NCI-H1694 treated with DMSO at 0.1 percent for 48 hours (cell line): ENCODE results near the gene AOAH.

Source experiments
- DNase-seq: peaks from one replicate; lab custom pipeline; 2025; lab: John Stamatoyannopoulos, UW

Gene AOAH

DNA sequence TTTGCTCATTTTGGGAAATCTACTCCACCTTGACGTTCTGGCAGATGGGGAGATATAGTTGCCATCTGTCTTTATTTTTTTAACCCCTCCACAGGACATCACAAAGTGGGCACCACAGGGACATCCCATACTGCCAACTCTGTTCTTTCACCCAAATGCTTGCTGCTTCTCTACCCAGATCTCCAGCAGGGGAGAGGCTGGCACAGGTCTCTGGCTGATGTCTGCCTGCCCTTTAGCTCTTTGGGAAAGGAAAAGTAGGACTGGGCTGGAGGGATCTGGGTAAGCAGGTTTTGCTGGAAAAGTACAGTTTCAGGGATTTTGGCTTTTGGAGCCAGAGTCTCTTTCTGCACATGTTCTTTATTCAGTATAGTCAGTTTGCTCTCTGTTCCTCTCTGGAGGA is 178.0 kb downstream of the AOAH start:
- peak; percentile 73 for DNase-seq

DNA sequence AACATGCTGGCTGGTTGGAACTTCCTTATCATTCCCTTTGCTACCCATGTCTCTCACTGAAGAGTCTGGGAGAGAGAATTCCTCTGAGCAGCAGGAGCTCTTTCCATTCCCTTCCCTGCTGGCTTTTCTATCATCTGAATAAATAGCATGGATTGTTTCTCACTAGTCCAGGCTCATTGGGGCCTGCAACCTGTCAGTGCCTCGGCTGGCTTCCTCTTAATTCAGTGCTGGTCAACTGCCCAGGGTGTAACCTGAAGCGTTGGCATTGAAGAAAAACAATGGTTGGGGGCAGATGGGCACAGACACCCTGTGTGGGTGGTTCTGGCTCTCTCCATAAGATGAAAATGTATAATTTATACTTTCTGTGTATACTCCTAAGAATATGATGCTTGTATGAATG is 179.0 kb downstream of the AOAH start:
- DNase-seq, result peak; percentile 26

DNA sequence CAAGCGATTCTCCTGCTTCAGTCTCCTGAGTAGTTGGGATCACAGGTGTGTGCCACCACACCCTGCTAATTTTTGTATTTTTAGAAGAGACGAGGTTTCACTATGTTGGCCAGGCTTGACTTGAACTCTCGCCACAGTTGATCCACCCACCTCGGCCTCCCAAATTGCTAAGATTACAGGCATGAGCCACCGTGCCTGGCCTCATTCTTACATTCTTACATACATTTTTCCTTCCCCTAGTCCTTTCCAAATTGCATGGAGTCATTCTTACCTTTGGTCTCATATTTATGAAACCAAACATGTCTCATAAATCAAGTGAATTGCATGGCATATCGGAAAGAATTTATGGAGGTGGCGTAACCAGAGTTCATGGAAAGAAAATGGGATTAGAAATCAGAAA is 186.2 kb downstream of the AOAH start:
- no peak for DNase-seq

DNA sequence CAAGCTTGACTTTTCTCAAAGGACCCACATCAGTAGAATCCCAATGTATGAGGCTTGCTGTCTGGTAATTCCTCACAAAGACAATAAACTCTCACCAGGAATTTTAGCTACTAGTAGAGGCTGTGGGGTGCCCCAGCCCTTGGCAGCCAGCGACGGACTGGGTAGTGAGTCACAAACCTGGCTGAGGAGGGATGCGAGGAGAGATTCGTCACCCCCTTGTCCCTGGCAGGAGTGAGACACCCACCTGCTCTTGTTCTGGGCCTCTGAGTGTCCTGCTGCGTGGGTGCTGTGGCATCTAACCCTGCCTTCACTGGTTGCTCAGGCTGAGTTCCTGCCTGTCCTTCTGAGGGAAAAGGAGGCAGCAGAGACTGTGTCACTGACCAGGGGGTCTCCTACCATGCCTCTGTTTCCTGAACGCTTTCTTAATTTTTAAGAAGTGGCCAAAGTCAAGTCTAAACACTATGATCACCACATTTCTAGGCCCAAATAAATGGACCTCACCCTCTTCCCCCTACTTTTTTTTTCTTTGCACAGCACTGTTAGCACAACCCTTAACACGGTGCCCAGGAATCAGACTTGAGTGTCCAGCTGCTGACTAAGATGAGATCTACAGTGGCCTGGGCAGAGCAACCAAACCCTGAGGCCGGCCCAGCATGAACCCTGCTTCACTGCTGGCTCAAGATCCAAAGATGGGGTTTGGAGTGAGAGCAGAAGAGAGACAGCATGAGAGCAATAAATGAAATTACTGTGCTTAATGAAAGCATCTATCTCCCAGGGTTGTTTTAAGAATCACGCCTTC is 188.2 kb downstream of the AOAH start:
- DNase-seq, result no peak

DNA sequence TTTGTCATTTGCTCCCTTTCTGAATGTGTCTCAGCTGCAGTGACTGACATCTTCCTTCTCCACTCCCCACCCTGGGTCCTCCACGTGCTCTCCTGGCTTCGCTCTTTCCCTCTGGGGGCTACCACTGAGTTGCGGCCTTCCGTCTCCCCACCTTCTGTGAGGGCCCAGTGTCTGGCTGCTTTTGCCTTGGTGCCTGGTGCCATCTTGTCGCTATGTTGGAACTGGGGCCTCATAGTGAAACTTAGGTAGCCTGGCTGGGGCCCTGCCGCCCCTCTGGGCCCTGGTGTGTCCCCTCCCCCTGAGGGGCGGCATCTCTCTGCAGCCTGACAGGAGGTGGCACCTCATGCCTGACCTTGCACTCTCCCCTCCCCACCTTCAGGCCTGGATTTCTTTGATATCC is 190.6 kb downstream of the AOAH start:
- no peak for DNase-seq

DNA sequence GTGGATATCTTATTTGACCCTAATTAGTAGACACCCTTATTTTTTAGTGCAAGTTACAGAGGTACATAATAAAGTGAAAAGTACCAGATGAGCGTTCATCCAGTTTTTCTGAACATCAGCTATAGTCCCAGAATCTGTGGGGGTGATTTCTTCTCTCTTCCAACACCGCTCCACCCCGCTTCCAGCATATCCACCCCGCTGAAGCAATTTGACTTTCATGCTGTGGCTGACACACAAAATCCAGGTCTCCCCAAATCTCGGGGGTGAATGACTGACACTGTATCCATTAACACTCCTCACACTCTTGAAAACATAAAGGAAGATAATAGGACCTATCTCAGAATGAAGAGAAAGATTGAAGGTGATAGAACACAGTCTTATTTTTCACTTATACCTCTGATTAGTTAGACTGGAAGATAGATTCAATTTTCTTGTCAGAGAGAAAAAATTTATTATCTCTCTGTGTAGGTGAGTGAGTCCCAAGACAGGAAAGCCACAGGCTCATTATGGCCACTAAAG is 191.3 kb downstream of the AOAH start:
- DNase-seq, result no peak

DNA sequence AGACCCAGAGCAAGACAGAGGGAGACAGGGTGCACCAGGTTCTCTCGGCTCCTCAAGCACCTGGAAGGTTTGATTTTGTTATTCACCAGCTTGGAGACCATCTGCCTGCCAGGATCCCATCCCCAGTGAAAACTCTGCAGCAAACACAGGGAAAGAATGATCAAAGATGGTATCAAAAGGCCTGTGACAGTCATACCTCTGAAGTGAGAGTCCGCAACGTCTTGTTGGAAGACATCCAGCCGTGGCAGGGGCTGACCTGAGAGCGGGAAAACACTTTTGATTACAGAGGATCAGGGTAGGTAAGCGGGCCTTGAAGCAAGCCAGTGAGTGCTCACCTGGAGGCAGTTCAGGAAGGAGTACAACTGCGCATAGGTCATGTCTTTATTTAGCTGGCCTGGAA is 192.3 kb downstream of the AOAH start:
- no peak for DNase-seq

DNA sequence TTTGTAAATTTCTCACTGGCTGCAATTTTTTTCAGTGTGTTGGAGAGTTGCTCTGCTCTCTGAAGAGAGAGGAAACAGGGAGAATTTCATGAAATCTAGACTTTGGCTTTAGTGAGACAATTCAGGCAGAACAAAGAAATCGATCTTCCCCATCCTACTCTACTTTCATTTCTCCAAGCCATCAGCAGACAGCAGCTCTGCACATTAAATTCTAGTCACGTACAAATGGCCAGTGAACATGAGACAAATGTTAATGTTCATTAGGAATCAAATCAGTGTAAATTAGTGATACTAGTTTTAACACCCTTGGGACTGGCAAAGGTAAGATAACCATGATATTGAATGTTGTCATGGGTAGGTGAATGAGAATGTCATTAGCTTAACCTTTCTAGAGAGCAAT is 193.8 kb downstream of the AOAH start:
- no peak for DNase-seq

DNA sequence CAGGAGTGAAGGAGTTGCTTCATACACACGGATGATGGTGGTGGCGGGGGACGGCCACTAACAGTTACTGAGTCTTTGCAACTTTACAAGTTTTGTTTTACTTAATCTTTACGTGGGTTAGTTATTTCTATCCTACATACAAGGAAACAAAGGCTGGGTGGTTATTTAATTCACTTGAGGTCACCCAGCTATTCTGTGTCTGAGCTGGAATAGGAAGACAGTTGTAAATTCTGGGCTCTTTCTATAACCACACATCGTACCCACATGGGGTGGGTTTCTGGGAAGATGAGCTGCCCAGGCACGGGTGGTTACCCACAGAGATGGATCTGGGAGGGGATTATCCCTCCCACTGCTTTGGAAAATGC is 196.8 kb downstream of the AOAH start:
- no peak for DNase-seq

DNA sequence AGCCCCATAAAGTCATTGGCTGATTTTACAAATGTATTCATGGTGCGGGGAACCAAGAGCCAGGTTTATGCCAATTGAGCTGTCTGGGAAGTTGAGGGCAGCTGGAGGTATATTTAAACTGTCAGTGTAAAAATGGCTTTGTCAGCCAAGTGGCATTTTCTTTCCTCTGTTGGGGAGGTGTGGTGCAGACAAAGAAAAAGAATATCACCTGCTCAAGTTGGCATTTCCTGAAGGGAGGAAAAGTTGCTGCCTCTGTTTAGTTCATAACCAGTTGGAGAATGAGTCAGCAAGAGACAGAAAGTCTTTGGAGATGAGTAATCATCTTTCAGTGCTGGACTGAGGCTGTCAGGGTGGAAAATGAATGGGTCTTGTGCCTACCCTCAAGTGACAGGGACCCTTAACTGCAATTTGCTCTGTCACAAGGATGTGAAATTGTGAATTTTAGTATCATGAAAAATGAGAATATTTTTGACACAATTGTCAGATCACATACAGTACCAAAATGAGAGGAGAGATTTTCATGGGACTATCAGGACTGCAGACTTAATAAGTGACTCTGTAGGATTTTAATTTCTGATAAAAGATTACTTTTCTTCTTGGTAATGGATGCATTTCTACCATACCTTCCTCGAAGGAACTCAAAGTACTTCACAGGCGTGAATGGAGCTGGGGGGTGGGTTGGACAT is 197.3 kb downstream of the AOAH start:
- DNase-seq, result no peak

DNA sequence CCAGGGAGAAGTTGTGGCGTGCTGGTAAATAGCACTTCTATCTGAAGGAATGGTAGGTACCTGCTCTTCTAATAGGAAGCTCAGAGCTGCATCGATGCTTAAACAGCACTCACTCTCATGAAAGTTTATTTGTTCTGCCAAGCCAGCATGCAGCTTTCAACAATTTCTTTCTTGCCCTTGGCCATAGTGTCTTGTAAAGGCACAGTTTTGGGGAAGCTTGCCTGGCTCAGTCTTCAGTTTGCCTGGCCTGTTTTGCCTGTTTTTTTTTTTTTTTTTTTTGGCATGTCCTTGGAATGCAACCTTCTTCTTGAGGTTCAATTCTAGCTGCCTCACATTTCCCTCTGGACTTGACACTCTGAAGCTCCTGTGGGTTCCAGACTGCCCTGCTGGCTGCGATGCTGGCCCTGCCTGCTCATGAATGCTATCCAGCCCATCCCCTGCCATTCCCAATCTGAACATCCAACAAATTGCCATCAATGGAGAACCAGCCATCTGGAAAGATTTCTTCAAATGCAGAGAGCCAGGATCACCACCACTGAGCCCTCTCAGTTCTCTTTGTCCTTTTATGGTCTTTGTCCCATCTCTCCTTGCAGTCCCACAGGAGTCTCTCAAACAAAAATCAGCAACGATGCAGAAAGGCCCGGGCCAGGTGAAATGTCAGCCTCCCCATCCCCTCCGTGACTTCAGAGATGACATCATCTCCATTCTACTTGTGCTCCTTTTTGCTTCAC is 200.8 kb downstream of the AOAH start:
- no peak for DNase-seq

DNA sequence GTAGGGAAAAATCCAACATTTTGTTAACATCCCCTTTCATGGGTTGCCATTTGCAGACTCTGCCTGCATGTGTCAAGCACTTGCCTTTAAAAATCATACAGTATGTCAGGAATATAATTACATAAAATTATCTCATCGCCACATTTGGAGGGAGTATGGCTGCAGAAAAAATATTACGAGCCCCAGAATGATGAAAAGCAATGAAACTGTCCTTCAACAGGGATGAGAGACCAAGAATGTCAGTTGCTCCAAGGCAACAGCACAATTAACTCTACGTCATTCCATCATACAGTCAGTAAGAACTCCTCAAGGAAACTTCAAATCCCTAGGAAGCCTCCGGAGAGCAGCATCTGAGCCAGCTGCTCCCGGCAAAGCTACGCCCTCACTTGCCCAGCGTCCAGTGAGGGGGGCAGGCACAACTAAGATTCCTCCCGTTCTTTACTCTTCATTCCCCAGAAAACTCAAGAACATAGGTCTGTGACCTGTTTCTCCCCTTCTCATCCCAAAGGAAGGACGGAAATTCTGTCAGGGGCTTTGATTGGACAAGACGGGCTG is 201.8 kb downstream of the AOAH start:
- no peak for DNase-seq

DNA sequence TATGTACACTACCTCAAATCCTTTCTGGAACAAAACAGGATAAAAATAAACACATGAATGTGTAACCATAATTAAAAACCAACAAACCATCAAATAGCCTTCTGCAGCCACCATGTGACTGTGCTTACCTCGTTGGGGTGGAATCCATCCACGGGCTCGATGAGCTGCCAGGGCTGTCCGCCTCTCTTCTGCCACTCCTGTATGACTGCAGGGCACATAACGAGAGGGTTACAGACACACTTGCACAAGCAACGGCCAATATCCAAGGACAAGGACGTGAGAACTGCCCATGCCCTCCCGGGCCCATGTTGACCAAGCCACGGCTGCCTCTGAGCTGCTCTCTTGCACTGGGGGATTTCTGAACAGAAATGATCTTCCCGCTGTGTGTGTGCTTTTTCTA is 202.4 kb downstream of the AOAH start:
- DNase-seq, result no peak

DNA sequence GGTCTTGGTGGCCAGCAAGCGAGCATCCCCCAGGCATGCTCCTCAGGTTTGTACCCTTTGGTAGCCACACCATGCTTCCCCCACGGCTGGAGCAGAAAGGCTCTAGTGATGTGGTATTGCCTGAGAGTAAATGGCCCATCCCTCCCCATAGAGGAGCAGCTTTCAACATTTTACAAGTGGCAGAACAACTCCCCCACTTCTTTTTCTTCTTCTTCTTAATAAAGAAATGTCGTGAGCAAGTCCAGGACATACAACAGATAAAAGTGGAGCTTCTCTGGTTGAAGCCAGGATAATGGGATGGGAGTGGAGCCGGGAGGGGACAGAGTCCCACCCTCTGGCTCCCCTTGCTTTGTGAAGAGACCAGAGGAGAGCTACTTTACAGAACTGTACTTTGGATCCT is 203.2 kb downstream of the AOAH start:
- no peak for DNase-seq

DNA sequence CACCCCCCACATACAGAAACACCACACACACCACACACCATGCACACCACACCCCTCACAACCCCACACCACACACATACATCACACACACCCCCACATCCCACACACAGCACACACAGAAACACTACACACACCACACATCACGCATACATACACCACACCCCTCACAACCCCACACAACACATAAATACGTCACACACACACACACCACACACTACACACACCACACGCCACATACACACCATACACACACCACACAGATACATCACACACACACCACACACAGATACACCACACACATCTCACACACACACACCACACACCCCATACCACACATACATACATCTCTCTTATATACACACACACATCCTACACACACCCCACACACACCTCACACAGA is 208.4 kb downstream of the AOAH start:
- no peak for DNase-seq

DNA sequence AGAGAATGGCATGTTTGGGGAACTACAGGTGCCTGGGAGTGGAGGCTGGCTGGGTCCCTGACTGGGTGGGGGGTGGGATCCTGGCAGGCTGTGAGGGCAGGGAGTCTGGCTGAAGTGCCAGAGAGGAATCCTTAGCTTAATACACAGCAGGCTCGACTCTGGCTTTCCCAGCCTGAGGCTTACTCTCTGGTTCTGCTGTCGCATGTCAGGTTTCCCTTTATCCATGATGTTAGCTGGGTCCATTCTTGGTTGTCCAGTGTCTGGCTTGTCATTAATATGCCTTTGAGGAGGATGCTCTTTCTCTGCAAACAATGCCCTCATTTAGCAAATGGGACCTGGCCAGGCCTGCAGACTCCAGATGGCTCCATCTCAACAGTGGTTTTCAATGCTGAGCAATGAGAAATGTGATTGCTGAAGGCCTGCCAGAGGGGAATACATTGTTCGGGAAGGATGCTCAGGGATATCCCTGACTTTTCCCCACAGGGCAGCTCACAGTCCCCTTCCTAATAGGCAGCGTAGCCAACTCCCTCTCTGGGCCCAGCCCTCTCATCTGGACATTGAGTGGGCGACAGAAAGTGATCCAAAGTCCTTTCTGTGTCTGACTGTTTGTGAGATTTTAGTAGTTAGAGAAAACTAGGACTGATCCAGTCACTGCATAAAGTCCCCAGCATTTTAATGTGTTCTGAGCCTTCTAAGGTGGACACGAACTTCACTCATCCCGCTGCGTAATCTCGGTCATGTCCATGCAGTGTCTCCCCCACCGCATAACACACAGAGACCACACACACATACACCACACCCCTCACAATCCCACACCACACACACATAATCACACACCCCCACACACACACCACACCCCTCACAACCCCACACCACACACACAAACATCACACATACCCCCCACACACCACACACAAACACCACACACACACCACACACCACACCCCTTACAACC is 209.7 kb downstream of the AOAH start:
- DNase-seq, result peak; percentile 64

DNA sequence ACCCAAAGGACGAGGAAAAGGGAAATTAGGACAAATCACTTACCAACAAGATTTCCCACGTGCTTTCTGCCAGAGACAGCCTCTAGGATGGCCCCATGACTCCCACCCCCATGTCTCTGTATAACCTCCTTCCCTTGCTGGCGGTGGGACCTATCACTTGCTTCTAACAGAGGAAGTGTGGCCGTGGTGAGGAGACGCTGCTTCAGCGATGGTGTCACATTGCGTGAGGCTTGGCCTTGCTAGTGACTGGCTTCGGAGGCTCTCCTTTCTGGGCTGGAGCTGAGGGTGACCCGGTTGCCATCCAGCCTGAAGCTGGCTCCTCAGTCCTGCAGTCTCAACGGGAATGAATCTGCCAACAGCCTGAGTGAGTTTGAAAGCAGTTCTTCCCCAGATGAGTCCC is 210.9 kb downstream of the AOAH start:
- DNase-seq, result no peak

DNA sequence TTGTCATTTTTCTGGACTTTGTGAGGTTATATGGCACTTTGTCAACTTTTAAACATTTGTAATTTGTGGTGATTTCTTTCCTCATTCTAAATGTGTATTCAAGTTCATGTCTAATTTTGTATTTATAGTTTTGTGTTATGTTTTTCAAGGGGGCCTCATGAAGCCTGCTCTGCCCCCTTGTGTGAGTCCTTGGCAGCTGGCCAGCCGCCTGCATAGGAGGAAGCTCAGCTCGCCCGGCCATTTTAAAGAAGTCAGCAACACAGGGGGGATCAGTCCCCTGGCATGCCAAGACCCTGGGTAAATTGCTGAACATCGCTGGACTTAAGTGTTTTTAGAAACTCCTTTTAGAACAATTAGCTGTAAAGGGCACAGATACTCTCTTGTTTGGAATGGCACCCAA is 211.7 kb downstream of the AOAH start:
- no peak for DNase-seq

DNA sequence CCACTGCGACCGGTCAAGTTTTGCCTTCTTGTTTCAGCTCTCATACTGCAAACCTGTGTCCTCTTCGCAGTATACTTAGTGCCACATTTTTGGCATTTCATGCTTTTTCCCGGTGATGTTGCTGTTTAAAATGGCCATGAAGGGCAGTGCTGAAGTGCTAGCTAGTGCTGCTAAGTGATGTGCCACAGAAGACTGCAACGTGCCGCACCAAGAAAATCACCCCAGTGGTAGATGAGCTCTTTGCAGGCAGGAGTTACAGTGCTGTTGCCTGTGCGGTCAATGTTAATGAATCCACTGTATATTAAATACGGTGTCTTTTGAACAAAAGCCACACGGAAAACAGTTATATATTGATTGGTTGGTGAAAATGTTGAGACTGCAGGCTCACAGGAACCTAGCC is 214.3 kb downstream of the AOAH start:
- no peak for DNase-seq

DNA sequence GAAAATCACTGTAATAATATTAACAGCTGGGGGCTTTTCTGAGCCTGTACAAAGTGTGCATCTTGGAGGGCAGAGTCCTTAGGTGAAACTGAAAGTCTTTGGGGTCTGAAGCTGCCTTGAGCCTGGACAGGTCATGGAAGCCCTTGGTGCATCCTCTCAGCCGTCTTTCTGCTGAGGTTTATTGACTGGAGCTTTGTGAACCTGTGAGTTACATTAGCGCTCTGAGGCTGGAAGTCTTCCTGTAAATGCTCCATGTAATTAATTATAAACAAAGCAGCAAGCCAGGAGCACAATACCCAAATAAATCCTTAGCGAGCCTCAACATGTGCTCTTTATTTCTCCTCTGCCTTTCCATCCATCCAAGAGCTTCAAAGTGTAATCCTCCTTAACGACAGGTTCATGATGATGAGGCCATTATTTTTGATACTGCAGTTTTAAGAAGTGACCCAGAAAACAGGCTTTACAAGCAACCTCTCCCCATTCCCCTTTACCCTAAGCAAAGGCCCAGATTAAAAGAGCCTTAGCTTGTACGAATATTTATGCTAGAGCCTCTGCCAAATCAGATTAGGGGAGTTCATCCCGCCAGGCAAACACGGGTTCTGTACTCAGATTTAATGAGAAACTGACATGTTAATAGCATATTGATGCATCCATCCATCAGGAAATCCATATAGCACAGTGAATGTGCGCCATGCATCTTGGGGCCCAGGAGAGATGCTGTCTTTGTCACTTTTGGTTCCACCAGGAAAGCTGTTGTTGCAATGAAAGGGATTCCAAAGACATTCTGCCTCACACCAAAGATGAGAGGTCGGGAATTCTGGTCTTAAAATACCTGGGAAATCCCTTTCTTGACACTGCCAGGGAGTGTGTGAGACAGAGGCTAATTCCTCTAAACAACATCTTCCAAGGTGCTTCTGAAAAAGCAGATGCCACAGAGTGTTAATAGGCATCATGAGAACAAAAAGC is 216.5 kb downstream of the AOAH start:
- no peak for DNase-seq
